HepG2 (cell line): Measurements from ENCODE around the gene NEDD4L. TPM values are rescaled to one million over a fixed set of nuclear protein-coding genes. Genes with fewer than 3 reads are reported as not detected.

Experiments
- AKNA ChIP-seq: sonication (generic); formaldehyde crosslinking; IDR thresholded peaks from 2 replicates; pipeline ENCODE4 v1.4.0; 2020; ENCODE audit warnings: missing genetic modification reagents, borderline replicate concordance
- BATF2 ChIP-seq: sonication (generic); formaldehyde crosslinking; IDR thresholded peaks from 2 replicates; pipeline ENCODE4 v1.8.0; 2022; ENCODE audit warnings: mild to moderate bottlenecking, missing genetic modification reagents, moderate library complexity
- CHD4 ChIP-seq: fragments of 200-600 bp; sonication (generic); IDR thresholded peaks from 2 replicates; pipeline ENCODE4 v1.7.0; 2017; ENCODE audit warnings: mild to moderate bottlenecking, low read length, borderline replicate concordance
- NAIF1 ChIP-seq: sonication (generic); formaldehyde crosslinking; IDR thresholded peaks from 2 replicates; pipeline ENCODE4 v1.5.0; 2020; ENCODE audit warnings: mild to moderate bottlenecking, missing genetic modification reagents, borderline replicate concordance
- POGZ ChIP-seq: sonication (generic); formaldehyde crosslinking; IDR thresholded peaks from 2 replicates; pipeline ENCODE4 v1.4.0; 2020; ENCODE audit warnings: mild to moderate bottlenecking, missing genetic modification reagents
- RNF219 ChIP-seq: sonication (generic); formaldehyde crosslinking; IDR thresholded peaks from 2 replicates; pipeline ENCODE4 v1.5.0; 2020; ENCODE audit warnings: mild to moderate bottlenecking, missing genetic modification reagents
- SIN3A ChIP-seq: IDR thresholded peaks from 2 replicates; pipeline ENCODE4 v1.6.1; 2011; ENCODE audit warnings: low read depth, mild to moderate bottlenecking, control low read depth, low read length, borderline replicate concordance
- SPEN ChIP-seq: sonication (generic); formaldehyde crosslinking; IDR thresholded peaks from 2 replicates; pipeline ENCODE4 v1.5.1; 2020; ENCODE audit warnings: low read depth, mild to moderate bottlenecking, missing genetic modification reagents
- U2AF1 ChIP-seq: fragments of 200-400 bp; formaldehyde crosslinking; optimal IDR thresholded peaks from 2 replicates; pipeline ENCODE3; 2017; ENCODE audit warnings: mild to moderate bottlenecking, low read depth, low read length
- ZBTB10 ChIP-seq: sonication (generic); formaldehyde crosslinking; IDR thresholded peaks from 2 replicates; pipeline ENCODE4 v1.4.0; 2020; ENCODE audit warnings: missing genetic modification reagents, borderline replicate concordance
- ZNF12 ChIP-seq: sonication (generic); formaldehyde crosslinking; IDR thresholded peaks from 2 replicates; pipeline ENCODE4 v1.5.0; 2020; ENCODE audit warnings: missing genetic modification reagents
- ZNF709 ChIP-seq: sonication (generic); formaldehyde crosslinking; IDR thresholded peaks from 2 replicates; pipeline ENCODE4 v1.5.0; 2020; ENCODE audit warnings: mild to moderate bottlenecking, missing genetic modification reagents
- ZNF891 ChIP-seq: sonication (generic); formaldehyde crosslinking; IDR thresholded peaks from 2 replicates; pipeline ENCODE4 v1.5.0; 2020; ENCODE audit warnings: mild to moderate bottlenecking, missing genetic modification reagents
- polyA plus RNA-seq, 8 experiments: library from polyadenylated mRNA; depleted of rRNA in 3 of 8; stranded (reverse) in 7 of 8; unstranded in 1 of 8; fragments of >200 nt; fragmentation: Illumina TruSeq in 4 of 8; extraction: Trizol in 4 of 8; gene quantifications; 2 replicates each; pipeline versions ENCODE4 v1.2.1 to v1.2.3, GENCODE V29; 2011 to 2016; ENCODE audit warnings: low read depth in 4 of 8, missing spikeins in 1 of 8, mixed read lengths in 1 of 8; ENCODE audit not compliant: insufficient read depth in 1 of 8
- total RNA-seq, 5 experiments: library from RNA; depleted of rRNA; stranded (reverse); fragments of >200 nt; fragmentation: Illumina TruSeq; extraction: Trizol; gene quantifications; 2 replicates each; pipeline ENCODE4 v1.2.3, GENCODE V29; 2016; ENCODE audit warnings: low read depth in 1 of 5

The NEDD4L gene
- total and polyA plus RNA-seq, 2 of the 13 experiments (the other 11 are each of a cell fraction or from before 2014, with no cell fraction given) = 168 to 390 TPM

GRCh38 chr18:58044370-58045241 is 580 bp downstream of the NEDD4L start (continued):
- no peak for TF ChIP-seq RNF219 (CRISPR knock-in tag)
- peak; percentile 29; the same call in 1 of the 2 replicates for TF ChIP-seq ZNF891
- TF ChIP-seq CHD4 = no peak
- 0 out of 2 replicates have a peak, but pooled peaks have one; percentile 55 for TF ChIP-seq BATF2 (CRISPR knock-in tag)
- TF ChIP-seq SIN3A = 0 out of 2 replicates have a peak, but pooled peaks have one; percentile 78
- peak; percentile 90 for TF ChIP-seq ZBTB10 (CRISPR knock-in tag)
- no peak for TF ChIP-seq ZNF12 (CRISPR knock-in tag)
- no peak for TF ChIP-seq NAIF1
- TF ChIP-seq POGZ (CRISPR knock-in tag) = no peak
- TF ChIP-seq U2AF1 = peak; percentile 80
- no peak for TF ChIP-seq SPEN
- TF ChIP-seq ZNF709 (CRISPR knock-in tag) = no peak
- no peak for TF ChIP-seq AKNA
